Measurements from ENCODE around the gene CLTB. TPM values are rescaled to one million over a fixed set of nuclear protein-coding genes. Genes with fewer than 3 reads are reported as not detected.

The CLTB gene
- total and polyA plus RNA-seq, 2 donors (not counting 1 experiment from before 2014, with no cell fraction given): 29.9 to 41.7 TPM

DNA sequence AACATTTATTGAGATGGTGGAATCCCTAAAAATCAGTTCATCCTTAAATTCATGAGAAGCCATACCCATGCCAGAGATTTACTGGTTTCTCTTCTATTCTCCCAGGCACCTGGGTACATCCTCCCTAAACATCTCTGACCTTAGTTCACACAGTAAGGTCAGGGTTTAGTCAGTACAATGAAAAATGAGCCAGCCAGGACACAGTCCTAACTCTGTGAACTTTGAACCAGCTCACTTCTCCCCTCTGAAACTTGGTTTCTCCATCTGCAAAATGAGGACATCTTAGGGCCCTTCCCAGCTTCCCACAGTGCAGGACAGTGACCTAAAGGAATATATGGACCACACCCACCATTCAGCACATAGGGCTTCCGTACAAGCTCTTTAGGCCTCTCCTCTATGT, 29.8 kb downstream of the CLTB start:
- CTCF ChIA-PET: no interaction called here

DNA sequence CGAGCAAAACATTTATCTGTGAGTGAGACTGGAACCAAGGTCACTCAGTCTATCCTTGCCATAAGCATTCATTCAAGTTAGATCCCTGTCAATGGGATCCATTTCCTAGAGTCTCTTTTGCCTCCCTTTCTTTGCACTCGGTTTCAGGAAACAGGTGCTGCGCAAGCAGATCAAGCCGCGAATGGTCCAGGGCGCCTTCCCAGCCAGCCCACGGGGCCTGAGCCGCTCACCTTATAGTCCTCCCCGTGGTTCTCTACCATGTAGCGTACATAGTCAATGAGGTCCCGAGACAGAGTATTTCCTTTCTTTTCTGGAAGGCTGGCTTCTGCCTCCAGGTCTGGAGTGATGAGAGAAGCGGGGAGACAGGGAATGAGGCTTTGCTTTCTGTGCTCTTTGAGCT, 31.3 kb downstream of the CLTB start:
- Histone ChIP-seq H2AFZ (ENCODE audit: insufficient read depth, low read depth, low read length, poor library complexity, severe bottlenecking) (no peak overlapping the region), H3K4me3 (ENCODE audit: control extremely low read depth in 1 of 5, extremely low read depth in 1 of 5, insufficient read depth in 1 of 5, low read depth in 2 of 5, low read length in 4 of 5) (no peak overlapping the region), H4K20me1 (ENCODE audit: control insufficient read depth, insufficient read depth, low read length, poor library complexity, severe bottlenecking) (peaks cover 9% of the 10 kb centered on the region), H3K36me3 (replicated peaks in 1 of 2; ENCODE audit: control extremely low read depth in 1 of 2, control insufficient read depth in 1 of 2, extremely low read depth in 1 of 2, insufficient read depth in 2 of 2, low read length in 1 of 2) (peaks cover 5 to 56% of the 10 kb centered on the region in 2 experiments), H3K27ac (ENCODE audit: low read length in 2 of 2) (no peak overlapping the region), H3K9me3 (ENCODE audit: control extremely low read depth in 1 of 3, control insufficient read depth in 2 of 3, insufficient read depth in 1 of 3, low read length in 2 of 3) (no peaks in the 10 kb centered on the region), H3K9ac (ENCODE audit: low read length) (no peak overlapping the region), H3K4me1 (ENCODE audit: control insufficient read depth in 2 of 2, insufficient read depth in 2 of 2, low read length in 2 of 2) (peaks cover 21 to 30% of the 10 kb centered on the region in 2 donors), H3K79me2 (ENCODE audit: control insufficient read depth, insufficient read depth, low read length) (peaks cover 34% of the 10 kb centered on the region), H3K27me3 (replicated peaks in 1 of 4; ENCODE audit: control extremely low read depth in 1 of 4, control insufficient read depth in 3 of 4, insufficient read depth in 4 of 4, low read length in 3 of 4) (no peaks in the 10 kb centered on the region), H3K4me2 (replicated peaks; ENCODE audit: low read depth, low read length, poor library complexity, severe bottlenecking) (no peak overlapping the region)
- Mint-ChIP-seq H3K27ac (no peak overlapping the region), H3K27me3 (no peaks in the 10 kb centered on the region), H3K4me3 (no peak overlapping the region), H3K4me1 (peaks cover 29% of the 10 kb centered on the region), H3K9me3 (ENCODE audit: insufficient read depth) (no peaks in the 10 kb centered on the region)
- intact Hi-C loops (cut with micrococcal nuclease): loop anchor here (5.0 to 10.0 kb wide), 2 partner anchors 150 to 622 kb away; partner anchors contain the start of genes SIMC1 and UIMC1
- WGBS (ENCODE audit: insufficient coverage): 97% methylated on average over 10 of the region's 12 CpGs
- CTCF ChIA-PET: no interaction called here
- DNase-seq: no peak
- TF ChIP-seq, protein P1, sequence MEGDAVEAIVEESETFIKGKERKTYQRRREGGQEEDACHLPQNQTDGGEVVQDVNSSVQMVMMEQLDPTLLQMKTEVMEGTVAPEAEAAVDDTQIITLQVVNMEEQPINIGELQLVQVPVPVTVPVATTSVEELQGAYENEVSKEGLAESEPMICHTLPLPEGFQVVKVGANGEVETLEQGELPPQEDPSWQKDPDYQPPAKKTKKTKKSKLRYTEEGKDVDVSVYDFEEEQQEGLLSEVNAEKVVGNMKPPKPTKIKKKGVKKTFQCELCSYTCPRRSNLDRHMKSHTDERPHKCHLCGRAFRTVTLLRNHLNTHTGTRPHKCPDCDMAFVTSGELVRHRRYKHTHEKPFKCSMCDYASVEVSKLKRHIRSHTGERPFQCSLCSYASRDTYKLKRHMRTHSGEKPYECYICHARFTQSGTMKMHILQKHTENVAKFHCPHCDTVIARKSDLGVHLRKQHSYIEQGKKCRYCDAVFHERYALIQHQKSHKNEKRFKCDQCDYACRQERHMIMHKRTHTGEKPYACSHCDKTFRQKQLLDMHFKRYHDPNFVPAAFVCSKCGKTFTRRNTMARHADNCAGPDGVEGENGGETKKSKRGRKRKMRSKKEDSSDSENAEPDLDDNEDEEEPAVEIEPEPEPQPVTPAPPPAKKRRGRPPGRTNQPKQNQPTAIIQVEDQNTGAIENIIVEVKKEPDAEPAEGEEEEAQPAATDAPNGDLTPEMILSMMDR (IDR thresholded peaks at IDR 0.05): no peak
- no peak for TF ChIP-seq EZH2 (IDR thresholded peaks at IDR 0.05; ENCODE audit: borderline replicate concordance, insufficient read depth, low read depth, low read length, poor library complexity, severe bottlenecking)
- POLR2A ChIA-PET: no interaction called here
- ATAC-seq (ENCODE audit: low read depth): no peak

More for the DNA sequence above, 29.8 kb downstream of the CLTB start:
- H3K27me3 ChIP-seq (replicated peaks in 1 of 4; ENCODE audit: control extremely low read depth in 1 of 4, control insufficient read depth in 3 of 4, insufficient read depth in 4 of 4, low read length in 3 of 4): no peaks in the 10 kb centered on the region
- H3K4me2 ChIP-seq (replicated peaks; ENCODE audit: low read depth, low read length, poor library complexity, severe bottlenecking): no peak overlapping the region
- Mint-ChIP-seq H3K9me3 (ENCODE audit: insufficient read depth) (no peaks in the 10 kb centered on the region), H3K27ac (peak overlapping the region; percentile 56), H3K27me3 (no peaks in the 10 kb centered on the region), H3K4me1 (peaks cover 26% of the 10 kb centered on the region), H3K4me3 (peak overlapping the region; percentile 70)
- H3K9ac ChIP-seq (ENCODE audit: low read length): no peak overlapping the region
- peaks cover 19 to 29% of the 10 kb centered on the region in 2 donors for H3K4me1 ChIP-seq (ENCODE audit: control insufficient read depth in 2 of 2, insufficient read depth in 2 of 2, low read length in 2 of 2)
- H3K79me2 ChIP-seq (ENCODE audit: control insufficient read depth, insufficient read depth, low read length): peaks cover 38% of the 10 kb centered on the region
- TF ChIP-seq, protein P1 (IDR thresholded peaks at IDR 0.05): no peak
- TF ChIP-seq EZH2 (IDR thresholded peaks at IDR 0.05; ENCODE audit: borderline replicate concordance, insufficient read depth, low read depth, low read length, poor library complexity, severe bottlenecking): no peak
- H3K4me3 ChIP-seq (ENCODE audit: control extremely low read depth in 1 of 5, extremely low read depth in 1 of 5, insufficient read depth in 1 of 5, low read depth in 2 of 5, low read length in 4 of 5): no peak overlapping the region
- intact Hi-C loops (cut with micrococcal nuclease): loop anchor here (5.0 to 10.0 kb wide), 2 partner anchors 152 to 621 kb away; partner anchors contain the start of genes SIMC1 and UIMC1
- ATAC-seq (ENCODE audit: low read depth) (no peak), DNase-seq (no peak)
- no CpG with 5 or more reads among the region's 1 CpG for WGBS (ENCODE audit: insufficient coverage)
- H4K20me1 ChIP-seq (ENCODE audit: control insufficient read depth, insufficient read depth, low read length, poor library complexity, severe bottlenecking): peaks cover 9% of the 10 kb centered on the region
- peaks cover 5 to 51% of the 10 kb centered on the region in 2 experiments for H3K36me3 ChIP-seq (replicated peaks in 1 of 2; ENCODE audit: control extremely low read depth in 1 of 2, control insufficient read depth in 1 of 2, extremely low read depth in 1 of 2, insufficient read depth in 2 of 2, low read length in 1 of 2)
- no peak overlapping the region for H3K27ac ChIP-seq (ENCODE audit: low read length in 2 of 2)
- POLR2A ChIA-PET: interaction anchor here (1.4 kb wide), 1 partner anchor 151 kb away, joined by 3 read pairs; the partner anchor contains the start of gene RNF44
- H3K9me3 ChIP-seq (ENCODE audit: control extremely low read depth in 1 of 3, control insufficient read depth in 2 of 3, insufficient read depth in 1 of 3, low read length in 2 of 3): no peaks in the 10 kb centered on the region
- no peak overlapping the region for H2AFZ ChIP-seq (ENCODE audit: insufficient read depth, low read depth, low read length, poor library complexity, severe bottlenecking)

Data from B cell (primary cell).